DMS153 (cell line): ENCODE data around the gene GPRASP2.

Experiments
- DNase-seq: peaks from one replicate; lab custom pipeline; 2025; lab: John Stamatoyannopoulos, UW

Gene GPRASP2

GRCh38 chrX:102745513-102745856, 33.2 kb downstream of the GPRASP2 start:
- DNase-seq, result no peak

- DNase-seq, result no peak
Measured at GRCh38 chrX:102745857-102746584, 33.8 kb downstream of the GPRASP2 start.

- DNase-seq, result no peak
Measured at GRCh38 chrX:102765217-102765616, 53.0 kb downstream of the GPRASP2 start.

GRCh38 chrX:102765809-102766208, 53.6 kb downstream of the GPRASP2 start:
- no peak for DNase-seq

GRCh38 chrX:102767287-102767686, 55.0 kb downstream of the GPRASP2 start:
- no peak for DNase-seq
